Stimulated activated CD8-positive, alpha-beta memory T cell treated with anti-CD3 and anti-CD28 coated beads, Interleukin-15, amount 100 ng/mL, for 24 hours (primary cell): Measurements from ENCODE around the gene VPS35L.

Experiments
- DNase-seq: peaks from one replicate; pipeline ENCODE4 v3.0.0-alpha.2; 2020; ENCODE audit warnings: low read depth

Gene VPS35L, protein sequence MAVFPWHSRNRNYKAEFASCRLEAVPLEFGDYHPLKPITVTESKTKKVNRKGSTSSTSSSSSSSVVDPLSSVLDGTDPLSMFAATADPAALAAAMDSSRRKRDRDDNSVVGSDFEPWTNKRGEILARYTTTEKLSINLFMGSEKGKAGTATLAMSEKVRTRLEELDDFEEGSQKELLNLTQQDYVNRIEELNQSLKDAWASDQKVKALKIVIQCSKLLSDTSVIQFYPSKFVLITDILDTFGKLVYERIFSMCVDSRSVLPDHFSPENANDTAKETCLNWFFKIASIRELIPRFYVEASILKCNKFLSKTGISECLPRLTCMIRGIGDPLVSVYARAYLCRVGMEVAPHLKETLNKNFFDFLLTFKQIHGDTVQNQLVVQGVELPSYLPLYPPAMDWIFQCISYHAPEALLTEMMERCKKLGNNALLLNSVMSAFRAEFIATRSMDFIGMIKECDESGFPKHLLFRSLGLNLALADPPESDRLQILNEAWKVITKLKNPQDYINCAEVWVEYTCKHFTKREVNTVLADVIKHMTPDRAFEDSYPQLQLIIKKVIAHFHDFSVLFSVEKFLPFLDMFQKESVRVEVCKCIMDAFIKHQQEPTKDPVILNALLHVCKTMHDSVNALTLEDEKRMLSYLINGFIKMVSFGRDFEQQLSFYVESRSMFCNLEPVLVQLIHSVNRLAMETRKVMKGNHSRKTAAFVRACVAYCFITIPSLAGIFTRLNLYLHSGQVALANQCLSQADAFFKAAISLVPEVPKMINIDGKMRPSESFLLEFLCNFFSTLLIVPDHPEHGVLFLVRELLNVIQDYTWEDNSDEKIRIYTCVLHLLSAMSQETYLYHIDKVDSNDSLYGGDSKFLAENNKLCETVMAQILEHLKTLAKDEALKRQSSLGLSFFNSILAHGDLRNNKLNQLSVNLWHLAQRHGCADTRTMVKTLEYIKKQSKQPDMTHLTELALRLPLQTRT

DNA sequence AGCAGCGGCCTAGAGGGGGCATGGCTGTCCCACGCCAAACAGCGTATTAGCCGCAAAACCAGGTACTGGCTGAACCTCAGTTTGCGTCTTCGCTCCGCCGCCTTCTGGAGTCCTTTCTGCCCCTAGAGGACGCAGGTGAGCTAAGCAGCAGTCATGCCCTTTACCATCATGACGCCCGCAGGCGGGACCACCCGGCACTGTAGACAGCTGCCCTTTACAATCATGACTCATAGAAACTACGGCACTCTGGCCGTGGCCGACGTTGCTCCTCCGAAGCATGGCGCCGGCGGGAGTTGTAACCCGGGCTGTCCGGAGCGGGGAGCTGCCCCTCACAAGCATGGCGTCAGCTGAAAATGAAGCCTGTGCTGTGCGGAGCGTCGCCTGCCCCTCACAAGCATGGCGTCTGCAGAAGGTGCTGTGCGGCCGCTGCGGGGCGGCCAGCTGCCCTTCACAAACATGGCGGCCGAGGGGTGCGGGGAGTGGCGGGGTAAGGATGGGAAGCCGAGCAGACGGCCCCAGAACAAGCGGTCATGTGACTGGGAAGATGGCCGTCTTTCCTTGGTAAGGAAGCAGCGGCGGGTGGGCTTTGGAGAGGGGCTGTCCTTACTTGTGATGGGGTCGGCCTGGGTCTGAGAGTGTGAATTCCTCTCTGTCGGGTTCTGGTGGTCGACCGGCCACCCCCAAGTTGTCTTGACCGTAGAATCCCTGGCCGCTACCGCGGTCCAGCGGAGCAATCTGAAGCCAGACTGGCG, at the start of gene VPS35L:
Gene VPS35L (plus strand): TSS at position 518 of the 752 bp plus-strand sequence. CDS start 27 bp downstream, at position 545.
- peak; percentile 78 for DNase-seq

DNA sequence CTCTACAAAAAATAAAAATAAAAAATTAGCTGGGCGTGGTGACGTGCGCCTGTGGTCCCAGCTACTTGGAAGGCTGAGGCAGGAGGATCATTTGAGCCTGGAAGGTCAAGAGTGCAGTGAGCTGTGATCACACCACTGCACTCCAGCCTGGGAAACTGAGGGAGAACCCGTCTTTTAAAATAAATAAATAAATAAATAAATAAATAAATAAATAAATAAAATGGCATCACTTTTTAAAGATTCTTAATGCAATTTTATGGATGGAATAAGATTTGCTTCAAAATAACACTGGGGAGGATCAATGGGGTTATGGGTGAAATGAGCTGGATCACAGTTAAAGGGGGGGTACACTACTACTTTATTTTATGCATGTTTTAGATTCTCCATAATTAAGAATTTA, 48.5 kb upstream of the VPS35L start:
- no peak for DNase-seq

DNA sequence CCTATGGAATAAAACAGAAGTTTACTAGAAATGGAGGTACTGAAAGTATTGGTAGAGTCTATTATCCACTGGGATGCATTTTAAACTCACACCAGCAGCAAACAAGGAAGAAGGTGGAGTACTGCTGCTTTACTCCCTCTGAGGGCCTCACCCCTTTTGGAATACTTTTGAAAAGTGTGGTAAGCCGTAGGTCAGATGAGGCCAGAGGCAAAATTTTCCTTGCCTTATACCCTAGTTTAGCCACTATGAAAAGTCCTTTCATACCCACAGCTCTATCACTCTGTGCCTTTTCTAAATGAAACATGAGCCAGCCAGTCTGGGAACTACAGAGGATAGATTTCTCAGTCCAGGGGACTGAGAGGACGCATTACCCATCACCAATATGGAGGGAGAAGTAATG, 47.6 kb upstream of the VPS35L start:
- DNase-seq: no peak

DNA sequence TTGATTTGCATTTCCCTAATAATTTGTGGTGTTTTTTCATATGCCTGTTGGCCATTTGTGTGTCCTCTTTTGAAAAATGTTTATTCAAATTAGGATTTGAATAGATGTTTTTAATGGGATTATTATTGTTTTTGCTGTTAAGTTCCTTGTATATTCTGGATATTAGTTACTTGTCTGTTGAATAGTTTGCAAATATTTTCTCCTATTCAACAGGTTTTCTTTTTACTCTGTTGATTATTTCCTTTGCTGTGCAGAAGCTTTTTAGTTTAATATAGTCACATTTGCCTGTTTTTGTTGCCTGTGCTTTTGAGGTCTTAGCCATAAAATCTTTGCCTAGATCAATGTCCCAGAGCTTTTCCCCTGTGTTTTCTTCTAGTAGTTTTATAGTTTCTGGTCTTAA, 43.2 kb upstream of the VPS35L start:
- DNase-seq: no peak

DNA sequence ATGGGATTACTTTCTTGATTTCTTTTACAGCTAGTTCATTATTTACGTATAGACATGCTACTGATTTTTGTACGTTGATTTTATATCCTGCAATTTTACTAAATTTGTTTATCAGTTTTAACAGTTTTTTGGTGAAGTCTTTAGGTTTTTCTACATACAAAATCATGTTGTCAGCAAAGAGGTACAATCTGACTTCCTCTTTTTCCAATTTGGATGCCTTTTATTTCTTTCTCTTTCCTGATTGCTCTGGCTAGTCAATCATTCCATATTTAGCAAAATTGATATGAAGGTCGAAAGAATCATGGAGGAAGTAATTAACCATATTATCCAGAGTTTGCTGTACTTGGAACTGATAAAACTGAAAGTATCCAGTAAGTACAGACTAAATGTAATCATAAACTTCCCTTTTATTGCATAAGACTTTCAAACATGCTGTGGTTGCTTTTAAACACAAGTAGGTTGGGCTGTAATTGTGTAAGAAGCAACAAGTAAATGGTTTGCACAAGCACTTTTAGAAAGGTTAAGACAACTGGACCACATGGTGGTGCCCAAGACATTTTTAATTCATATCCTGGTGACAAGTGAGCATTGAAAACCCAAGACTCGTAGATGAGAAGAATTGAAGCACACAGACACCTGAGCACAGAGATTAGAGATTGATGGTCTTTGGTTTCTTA, 42.0 kb upstream of the VPS35L start:
- no peak for DNase-seq

DNA sequence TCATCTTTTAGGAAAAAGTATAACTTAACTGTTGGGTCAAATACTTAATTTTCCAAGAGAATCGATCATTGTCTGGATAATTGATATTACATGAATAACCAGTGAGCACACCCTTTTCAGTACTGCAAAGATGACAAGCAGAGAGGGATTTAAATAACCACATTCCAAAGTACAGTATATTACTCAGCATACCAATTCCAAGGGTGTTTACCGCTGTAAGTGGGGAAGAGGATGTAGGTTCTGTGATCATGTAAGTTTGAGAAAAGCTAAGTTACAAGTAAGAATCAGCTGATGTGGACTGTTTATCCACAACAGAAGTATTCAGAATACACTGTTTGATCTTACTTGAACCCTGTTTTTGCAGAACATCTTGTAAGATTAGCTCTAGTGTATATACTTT, 39.7 kb upstream of the VPS35L start:
- DNase-seq: no peak

DNA sequence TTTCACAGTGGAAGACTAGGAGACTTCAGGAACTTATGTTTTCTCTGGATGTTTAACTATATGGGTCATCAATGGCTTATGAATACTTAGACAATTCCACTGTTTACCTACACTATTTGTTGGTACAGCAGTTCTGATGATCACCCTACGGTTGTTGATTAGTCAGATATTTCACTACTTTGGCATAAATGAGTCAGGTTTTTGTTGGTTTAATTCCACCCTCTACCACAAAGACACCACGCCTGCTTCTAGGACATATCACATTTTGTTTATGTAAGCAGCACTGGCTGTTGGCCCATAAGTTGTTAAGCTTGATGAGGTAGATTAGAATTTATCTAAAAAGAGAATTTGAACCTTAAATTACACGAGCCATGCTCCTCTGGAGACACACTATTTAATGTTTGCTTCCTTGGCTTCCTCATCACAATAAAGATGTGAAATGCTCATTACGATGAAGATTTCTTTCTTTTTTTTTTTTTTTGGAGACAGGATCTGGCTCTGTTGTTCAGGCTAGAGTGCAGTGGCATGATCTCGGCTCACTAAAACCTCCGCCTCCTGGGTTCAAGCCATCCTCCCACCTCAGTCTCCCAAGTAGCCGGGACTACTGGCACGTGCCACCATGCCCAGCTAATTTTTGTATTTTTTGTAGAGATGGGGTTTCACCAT, 37.9 kb upstream of the VPS35L start:
- no peak for DNase-seq

DNA sequence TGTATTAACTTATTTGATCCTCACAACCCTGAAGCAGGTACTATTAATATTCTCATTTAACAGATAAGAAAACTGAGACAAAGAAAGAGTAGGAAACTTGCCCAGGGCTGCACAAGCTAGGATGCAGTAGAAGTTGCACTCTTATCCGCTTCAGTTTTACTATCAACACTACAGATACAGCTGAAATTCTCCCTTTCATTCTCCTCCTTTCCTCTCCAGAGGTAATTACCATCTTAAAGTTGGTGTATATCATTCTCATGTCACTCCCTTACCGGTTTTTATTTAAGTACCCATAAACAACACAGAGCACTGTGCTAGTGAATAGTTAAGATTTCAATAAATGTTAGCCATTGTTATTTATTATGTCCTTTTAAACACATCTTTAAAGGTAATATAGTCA, 37.1 kb upstream of the VPS35L start:
- DNase-seq: no peak

DNA sequence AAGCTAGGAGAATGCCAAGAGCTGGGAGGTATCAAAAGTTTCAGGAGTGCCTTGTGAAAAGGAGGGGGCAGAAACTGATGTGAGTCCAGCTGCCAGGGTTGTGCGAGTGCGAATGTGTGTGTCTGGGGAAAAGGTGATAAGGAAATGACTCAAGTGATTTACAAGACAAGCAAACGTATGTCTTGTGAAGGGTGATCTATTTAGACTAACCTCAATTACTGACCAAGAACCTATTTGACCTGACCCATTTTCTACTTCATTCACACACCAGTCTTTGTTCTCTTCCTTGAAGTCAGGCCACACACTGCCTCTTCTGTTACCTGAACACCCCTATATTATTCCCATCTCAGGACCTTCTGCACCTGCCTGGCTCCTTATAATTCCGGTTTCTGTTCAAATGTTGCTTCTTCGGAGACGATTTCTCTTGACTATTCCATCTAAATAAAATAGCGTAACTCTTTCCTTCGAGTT, 34.6 kb upstream of the VPS35L start:
- DNase-seq: no peak

DNA sequence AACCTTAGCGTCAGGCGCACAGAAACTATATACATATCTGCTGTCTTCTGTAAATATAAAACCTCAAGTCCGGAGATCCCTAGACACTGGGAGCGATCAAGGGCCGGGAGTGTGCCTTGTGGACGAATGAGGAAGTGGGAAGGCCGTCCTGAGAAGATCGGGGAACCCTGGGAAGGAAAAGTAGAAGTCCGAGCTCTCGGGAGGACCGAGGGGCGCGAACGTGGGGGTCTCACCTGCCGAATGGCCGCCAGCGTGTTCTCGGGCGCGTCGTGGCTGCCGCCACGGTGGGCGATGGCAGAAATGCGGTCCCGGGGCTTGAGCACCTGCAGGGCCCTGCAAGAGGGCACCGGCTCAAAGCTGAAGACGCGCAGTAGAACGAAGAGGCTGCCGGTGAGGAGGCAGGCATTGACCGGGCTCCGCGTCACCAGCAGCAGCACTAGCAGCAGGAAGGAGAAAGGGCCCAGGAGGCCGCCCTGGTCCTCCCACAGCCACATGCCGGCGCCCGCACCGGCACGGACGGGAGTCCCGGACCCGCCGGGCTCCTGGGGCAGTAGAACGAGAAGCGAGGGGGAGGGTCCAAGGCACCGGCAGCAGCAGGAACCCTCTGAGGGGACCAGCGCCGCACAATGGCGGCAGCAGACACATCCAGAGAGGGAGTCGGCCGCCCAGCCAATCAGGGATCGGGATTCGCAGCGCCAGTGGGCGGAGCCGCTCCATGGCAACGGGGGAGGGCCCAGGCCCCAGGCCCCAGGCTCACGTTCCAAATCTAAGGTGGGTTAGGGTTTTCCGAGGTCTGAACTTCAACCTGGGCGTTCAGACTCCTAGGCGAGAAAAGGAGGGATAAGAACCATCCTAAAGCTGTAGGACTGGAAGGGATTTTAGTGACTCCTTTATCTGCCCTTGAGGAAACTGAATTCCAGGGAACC, 33.8 kb upstream of the VPS35L start, which contains the start of gene GDE1:
Gene GDE1 (minus strand): TSS at position 628 of the 926 bp plus-strand sequence. CDS start 134 bp downstream, at position 494.
- peak; percentile 88 for DNase-seq

DNA sequence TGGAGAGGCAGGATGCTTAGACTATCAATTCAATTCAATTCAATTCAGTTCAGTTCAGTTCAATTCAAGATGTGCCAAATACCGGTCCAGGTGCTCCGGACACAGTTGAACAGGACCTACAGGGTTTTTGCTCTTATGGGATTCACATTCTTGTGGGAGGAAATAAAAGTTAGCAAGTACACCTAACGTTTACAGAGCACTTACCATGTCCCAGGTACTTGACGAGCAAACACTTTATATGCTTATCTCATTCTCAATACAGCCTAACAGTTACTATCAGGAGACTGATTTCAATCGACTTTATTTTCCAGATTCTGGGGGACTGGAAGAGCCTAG, 33.1 kb upstream of the VPS35L start:
- DNase-seq: no peak

DNA sequence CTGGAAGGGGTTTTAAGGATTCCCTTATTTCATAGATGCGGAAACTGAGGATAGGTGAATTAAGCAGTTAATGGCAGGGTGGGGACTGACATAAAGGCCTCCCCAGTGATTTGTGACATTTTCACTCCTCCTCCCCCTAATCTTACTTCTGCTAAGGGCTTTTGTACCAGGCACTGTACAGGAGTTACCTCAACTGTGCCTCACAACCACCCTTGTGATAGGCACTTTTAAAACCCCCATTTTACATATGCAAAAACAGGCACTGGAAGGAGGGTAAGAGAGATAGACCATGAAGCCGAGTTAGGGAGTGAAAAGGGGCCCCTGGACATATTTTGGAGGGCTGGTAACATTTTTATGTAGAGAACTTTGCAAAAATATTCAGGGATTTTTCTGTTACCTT, 32.7 kb upstream of the VPS35L start:
- DNase-seq: no peak

DNA sequence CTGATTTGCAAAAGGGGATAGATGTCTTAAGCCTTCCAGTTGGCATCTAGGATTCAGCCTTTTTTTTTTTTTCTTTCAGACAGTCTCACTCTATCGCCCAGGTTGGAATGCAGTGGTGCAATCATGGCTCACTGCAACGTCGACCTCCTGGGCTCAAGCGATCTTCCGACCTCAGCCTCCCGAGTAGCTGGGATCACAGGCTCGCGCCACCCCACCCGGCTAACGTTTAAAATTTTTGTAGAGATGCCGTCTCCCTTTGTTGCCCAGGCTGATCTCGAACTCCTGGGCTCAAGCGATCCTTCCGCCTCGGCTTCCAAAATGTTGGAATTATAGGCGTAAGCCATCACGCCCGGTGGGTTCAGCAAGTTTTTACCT, 32.3 kb upstream of the VPS35L start:
- no peak for DNase-seq

DNA sequence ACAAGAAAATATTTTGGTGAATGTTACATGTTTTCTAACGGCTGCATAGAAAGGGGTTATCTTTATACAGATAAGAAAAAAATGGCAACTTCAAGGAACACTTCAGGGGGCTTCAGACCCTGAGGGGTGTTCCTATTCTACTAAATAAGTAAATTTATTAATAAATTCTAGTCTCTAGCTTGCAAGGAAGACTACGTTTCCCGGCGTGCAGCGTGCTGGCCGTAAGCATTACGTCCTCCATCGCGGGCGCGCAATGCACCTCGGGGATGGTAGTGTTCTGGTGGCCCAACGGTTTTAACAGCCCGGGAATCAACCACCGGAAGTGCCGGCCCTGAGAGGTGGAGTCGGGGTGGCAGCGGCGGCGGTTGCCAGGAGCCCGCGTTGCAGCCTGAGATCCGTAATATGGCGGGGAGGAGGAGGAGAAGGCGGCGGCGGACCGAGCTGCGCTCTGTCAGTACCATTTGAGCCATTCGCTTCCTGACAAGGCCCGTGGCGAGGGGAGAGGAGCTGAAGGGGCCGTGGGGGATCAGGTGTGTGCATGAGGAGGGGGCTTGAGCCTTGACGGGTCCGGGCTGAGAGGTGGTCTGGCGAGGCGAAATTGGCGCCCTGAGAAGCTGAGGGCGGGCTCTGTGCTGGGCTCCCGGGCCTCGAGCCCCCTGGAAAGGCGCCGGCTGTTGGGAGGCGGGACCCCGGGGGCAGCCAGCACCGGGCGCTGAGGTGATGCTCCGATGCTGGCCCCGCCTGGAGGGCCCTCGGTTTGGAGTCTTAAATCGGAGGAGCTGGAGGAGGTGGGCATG, 31.7 kb upstream of the VPS35L start, which contains the start of gene CCP110:
Gene CCP110 (plus strand): TSS at position 384 of the 797 bp plus-strand sequence. CDS start 3,940 bp downstream, outside the sequence.
- DNase-seq: peak; percentile 78

DNA sequence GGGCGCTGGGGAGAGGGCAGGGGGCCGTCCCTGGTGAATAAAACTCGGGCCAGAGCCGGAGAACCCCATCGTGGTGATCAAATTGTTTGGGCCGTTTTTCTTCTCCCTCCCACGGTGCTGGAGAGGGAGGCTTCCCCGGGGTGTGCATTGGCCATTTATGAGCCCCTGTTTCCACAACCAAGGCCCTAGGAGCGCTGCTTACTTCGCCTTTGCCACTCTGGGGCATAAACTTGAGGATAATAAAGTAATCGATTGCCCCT, 31.2 kb upstream of the VPS35L start:
- DNase-seq: no peak

DNA sequence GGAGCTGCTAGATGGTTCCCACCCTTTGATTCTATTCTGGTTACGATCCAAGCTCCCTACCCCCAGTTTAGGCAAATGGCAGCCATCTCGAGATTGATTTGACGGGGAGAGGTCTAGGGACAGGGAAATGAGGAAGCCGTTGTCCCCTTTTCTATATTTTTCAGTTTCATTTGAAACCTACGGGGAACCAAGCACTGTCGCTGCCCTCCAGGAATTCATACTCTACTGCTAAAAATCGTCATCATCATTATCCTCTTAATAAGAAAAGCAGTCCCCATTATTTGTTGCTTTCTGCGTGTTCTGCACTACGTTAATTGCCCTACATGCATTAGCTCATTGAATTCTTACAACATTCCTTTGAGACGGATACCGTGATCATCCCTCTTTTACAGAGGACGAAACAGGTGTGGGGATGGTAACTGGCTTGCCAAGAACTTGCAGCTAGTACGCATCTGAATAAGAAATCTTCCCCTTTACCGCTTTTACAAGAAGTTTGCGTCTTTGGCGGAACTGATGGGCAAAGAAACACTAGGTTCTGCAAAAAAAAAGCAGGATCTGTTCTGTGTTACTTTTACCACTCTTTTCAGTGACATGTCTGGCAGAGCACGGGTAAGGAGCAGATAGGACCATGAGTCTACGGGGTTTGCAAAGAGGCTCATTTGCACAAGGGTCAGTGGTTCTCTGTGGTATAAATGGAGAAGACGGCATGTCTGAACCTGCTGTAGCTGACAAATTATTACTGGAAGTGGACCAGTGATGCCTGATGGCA, 30.7 kb upstream of the VPS35L start:
- DNase-seq: no peak

DNA sequence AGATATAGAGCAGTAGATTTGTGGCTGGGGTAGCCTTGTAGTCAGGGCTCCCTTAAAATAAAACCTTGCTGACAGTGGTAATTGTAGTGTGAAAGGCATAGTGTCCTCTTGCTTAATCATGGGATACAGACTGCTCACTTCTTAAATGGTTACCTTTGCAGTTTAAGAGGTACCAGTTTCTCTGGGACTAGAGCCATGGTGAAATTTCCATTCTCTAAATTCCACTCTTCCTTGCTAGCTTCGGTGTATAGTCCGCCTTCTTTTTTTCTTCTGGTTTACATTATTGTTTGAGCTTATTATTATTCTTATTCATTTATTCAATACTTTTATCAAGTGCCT, 30.1 kb upstream of the VPS35L start:
- no peak for DNase-seq

DNA sequence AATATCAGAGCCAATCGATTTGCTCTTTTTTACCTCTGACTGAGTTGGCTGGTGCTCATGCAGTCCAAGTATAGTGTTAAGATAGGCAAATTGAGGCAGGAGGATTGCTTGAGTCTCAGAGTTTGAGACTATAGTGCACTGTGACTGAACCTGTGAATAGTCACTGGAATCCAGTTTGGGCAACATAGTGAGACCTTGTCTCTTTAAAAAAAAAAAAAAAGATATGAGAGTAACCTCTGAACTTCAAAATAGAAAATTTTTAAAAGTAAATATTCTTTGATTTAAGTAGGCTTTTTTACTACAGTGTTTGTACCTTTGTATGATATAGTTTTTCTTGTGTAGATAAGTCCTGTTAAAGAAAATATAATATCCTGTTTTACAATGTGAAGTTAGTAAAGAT, 28.3 kb upstream of the VPS35L start:
- no peak for DNase-seq

DNA sequence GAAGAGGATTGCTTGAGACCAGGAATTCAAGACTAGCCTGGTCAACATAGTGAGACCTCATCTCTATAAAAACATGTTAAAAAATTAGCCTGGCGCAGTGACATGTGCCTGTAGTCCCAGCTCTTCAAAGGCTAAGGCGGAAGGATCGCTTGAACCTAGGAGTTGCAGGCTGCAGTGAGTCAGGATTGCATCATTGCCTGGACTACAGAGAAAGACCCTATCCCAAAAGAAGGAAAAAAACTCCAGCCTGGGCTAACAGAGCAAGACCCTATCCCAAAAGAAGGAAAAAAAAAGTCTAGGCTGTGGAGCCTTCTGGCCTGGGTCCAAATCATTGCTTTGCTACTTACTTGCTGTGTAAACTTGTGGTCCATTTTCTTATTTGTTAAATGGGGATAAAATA, 26.8 kb upstream of the VPS35L start:
- DNase-seq: no peak
